Tibial nerve (tissue), 4 donors: ENCODE results near the gene GRXCR1.

Experiments
- EP300 ChIP-seq, 2 donors: sonication (generic); formaldehyde crosslinking; IDR thresholded peaks; one replicate each; pipeline ENCODE4 v1.6.1; 2017; ENCODE audit warnings: antibody characterized with exemption in 2 of 2, mild to moderate bottlenecking in 1 of 2
- POLR2A ChIP-seq, 2 donors: fragments of 450-650 bp; IDR thresholded peaks; one replicate each; pipeline ENCODE4 v1.6.1; 2017; ENCODE audit warnings: antibody characterized with exemption in 2 of 2, mild to moderate bottlenecking in 2 of 2, moderate library complexity in 2 of 2
- TF ChIP-seq, protein P1 (sequence below), 5 experiments: fragments of 200-600 bp in 3 of 5; fragments of 450-650 bp in 2 of 5; sonication (generic) in 3 of 5; IDR thresholded peaks; one replicate each; pipeline ENCODE4 v1.5.1; 2016 to 2019; ENCODE audit warnings: antibody characterized with exemption in 5 of 5, mild to moderate bottlenecking in 3 of 5, moderate library complexity in 2 of 5

DNA sequence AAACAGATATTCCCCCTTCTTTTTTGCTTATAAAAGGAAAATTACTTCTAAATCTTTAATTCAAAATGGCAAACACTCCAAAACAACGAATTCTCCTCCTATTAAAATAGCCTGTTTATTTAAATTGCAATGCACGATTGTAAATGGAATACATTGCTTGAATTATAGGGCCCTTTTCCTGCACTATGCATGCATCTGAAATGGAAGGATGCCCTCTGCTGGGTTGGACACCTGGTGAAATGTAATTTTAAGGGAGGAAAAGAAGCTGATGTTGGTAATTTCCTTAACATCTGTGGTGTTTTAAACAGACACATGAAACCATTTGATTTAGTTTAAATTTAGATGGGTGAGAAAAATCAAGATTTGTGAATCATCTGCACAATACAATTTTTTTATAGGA is 72.8 kb downstream of the GRXCR1 start:
- TF ChIP-seq, protein P1, sequence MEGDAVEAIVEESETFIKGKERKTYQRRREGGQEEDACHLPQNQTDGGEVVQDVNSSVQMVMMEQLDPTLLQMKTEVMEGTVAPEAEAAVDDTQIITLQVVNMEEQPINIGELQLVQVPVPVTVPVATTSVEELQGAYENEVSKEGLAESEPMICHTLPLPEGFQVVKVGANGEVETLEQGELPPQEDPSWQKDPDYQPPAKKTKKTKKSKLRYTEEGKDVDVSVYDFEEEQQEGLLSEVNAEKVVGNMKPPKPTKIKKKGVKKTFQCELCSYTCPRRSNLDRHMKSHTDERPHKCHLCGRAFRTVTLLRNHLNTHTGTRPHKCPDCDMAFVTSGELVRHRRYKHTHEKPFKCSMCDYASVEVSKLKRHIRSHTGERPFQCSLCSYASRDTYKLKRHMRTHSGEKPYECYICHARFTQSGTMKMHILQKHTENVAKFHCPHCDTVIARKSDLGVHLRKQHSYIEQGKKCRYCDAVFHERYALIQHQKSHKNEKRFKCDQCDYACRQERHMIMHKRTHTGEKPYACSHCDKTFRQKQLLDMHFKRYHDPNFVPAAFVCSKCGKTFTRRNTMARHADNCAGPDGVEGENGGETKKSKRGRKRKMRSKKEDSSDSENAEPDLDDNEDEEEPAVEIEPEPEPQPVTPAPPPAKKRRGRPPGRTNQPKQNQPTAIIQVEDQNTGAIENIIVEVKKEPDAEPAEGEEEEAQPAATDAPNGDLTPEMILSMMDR (IDR thresholded peaks at IDR 0.05) = no peak
- no peak for TF ChIP-seq POLR2A (IDR thresholded peaks at IDR 0.05)
- TF ChIP-seq EP300 (IDR thresholded peaks at IDR 0.05) = no peak
